H9 (cell line): ENCODE results near the gene NOMO2. TPM values are rescaled to one million over a fixed set of nuclear protein-coding genes. Genes with fewer than 3 reads are reported as not detected.
"Not testable (repeated sequence)": the region's sequence is repeated elsewhere in the genome, so short reads cannot be mapped to it uniquely, and the experiment has no call there.

Experiments
- DNase-seq: peaks from one replicate; pipeline ENCODE4 v3.0.0-alpha.2; 2017
- H2AFZ ChIP-seq: one replicate; pipeline ENCODE4 v1.6.1; 2013; ENCODE audit warnings: mild to moderate bottlenecking, low read length, control low read depth, moderate library complexity
- H2AK5ac ChIP-seq: 2 replicates; pipeline ENCODE4 v1.6.1; 2013; ENCODE audit warnings: low read length, control low read depth, mixed read lengths; ENCODE audit not compliant: insufficient read length
- H2BK120ac ChIP-seq: one replicate; pipeline ENCODE4 v1.6.1; 2013; ENCODE audit warnings: low read depth, mild to moderate bottlenecking, low read length, control low read depth, inconsistent platforms; ENCODE audit not compliant: poor library complexity, severe bottlenecking
- H2BK12ac ChIP-seq: 2 replicates; pipeline ENCODE4 v1.6.1; 2013; ENCODE audit warnings: low read length, control low read depth, mixed read lengths, low read depth; ENCODE audit not compliant: insufficient read length
- H2BK15ac ChIP-seq: 2 replicates; pipeline ENCODE4 v1.6.1; 2013; ENCODE audit warnings: low read depth, low read length, control low read depth
- H2BK20ac ChIP-seq: one replicate; pipeline ENCODE4 v1.6.1; 2013; ENCODE audit warnings: low read depth, mild to moderate bottlenecking, low read length, control low read depth, inconsistent platforms; ENCODE audit not compliant: poor library complexity, severe bottlenecking
- H2BK5ac ChIP-seq: 2 replicates; pipeline ENCODE4 v1.6.1; 2013; ENCODE audit warnings: low read length, control low read depth, mixed read lengths; ENCODE audit not compliant: insufficient read length
- H3K14ac ChIP-seq: 2 replicates; pipeline ENCODE4 v1.6.1; 2013; ENCODE audit warnings: low read length, control low read depth; ENCODE audit not compliant: insufficient read depth
- H3K18ac ChIP-seq: 2 replicates; pipeline ENCODE4 v1.6.1; 2013; ENCODE audit warnings: low read depth, mild to moderate bottlenecking, mixed read lengths, low read length, control low read depth; ENCODE audit not compliant: insufficient read length
- H3K23ac ChIP-seq: 2 replicates; pipeline ENCODE4 v1.6.1; 2013; ENCODE audit warnings: low read length, control low read depth, mixed read lengths, low read depth; ENCODE audit not compliant: insufficient read length
- H3K23me2 ChIP-seq: 2 replicates; pipeline ENCODE4 v1.6.1; 2013; ENCODE audit warnings: low read depth, mild to moderate bottlenecking, mixed read lengths, low read length, control low read depth; ENCODE audit not compliant: insufficient read length, poor library complexity, severe bottlenecking
- H3K27ac ChIP-seq: 2 replicates; pipeline ENCODE4 v1.5.1; 2013; ENCODE audit warnings: low read length, control low read depth, mixed read lengths, low read depth; ENCODE audit not compliant: insufficient read length
- H3K27me3 ChIP-seq: 2 replicates; pipeline ENCODE4 v1.6.1; 2013; ENCODE audit warnings: low read length, control low read depth, inconsistent platforms; ENCODE audit not compliant: insufficient read depth
- H3K4ac ChIP-seq: 2 replicates; pipeline ENCODE4 v1.6.1; 2013; ENCODE audit warnings: low read depth, mild to moderate bottlenecking, control low read depth, inconsistent platforms, low read length, moderate library complexity
- H3K4me1 ChIP-seq: 2 replicates; pipeline ENCODE4 v1.6.1; 2013; ENCODE audit warnings: low read length, control low read depth, inconsistent platforms; ENCODE audit not compliant: insufficient read depth
- H3K4me2 ChIP-seq: 2 replicates; pipeline ENCODE4 v1.6.1; 2013; ENCODE audit warnings: low read length, control low read depth, mixed read lengths; ENCODE audit not compliant: insufficient read length, insufficient read depth
- H3K56ac ChIP-seq: 2 replicates; pipeline ENCODE4 v1.6.1; 2013; ENCODE audit warnings: low read depth, mild to moderate bottlenecking, mixed read lengths, low read length, control low read depth; ENCODE audit not compliant: insufficient read length
- H3K79me1 ChIP-seq: 2 replicates; pipeline ENCODE4 v1.6.1; 2013; ENCODE audit warnings: low read depth, mild to moderate bottlenecking, moderate library complexity, low read length, control low read depth, inconsistent platforms; ENCODE audit not compliant: insufficient read depth, poor library complexity, severe bottlenecking
- H3K79me2 ChIP-seq: 2 replicates; pipeline ENCODE4 v1.6.1; 2013; ENCODE audit warnings: low read length, control low read depth, inconsistent platforms; ENCODE audit not compliant: insufficient read depth
- H3K9ac ChIP-seq: 2 replicates; pipeline ENCODE4 v1.6.1; 2013; ENCODE audit warnings: low read length, control low read depth, mixed read lengths; ENCODE audit not compliant: insufficient read length; ENCODE audit errors: extremely low read depth
- H3K9me3 ChIP-seq: one replicate; pipeline ENCODE4 v1.6.1; 2013; ENCODE audit warnings: low read depth, low read length, inconsistent platforms; ENCODE audit not compliant: control insufficient read depth
- H3T11ph ChIP-seq: one replicate; pipeline ENCODE4 v1.6.1; 2013; ENCODE audit warnings: mild to moderate bottlenecking, low read length, control low read depth, inconsistent platforms
- H4K20me1 ChIP-seq: one replicate; pipeline ENCODE4 v1.6.1; 2013; ENCODE audit not compliant: control insufficient read depth, insufficient read length, insufficient read depth
- H4K5ac ChIP-seq: 2 replicates; pipeline ENCODE4 v1.6.1; 2013; ENCODE audit warnings: low read depth, mild to moderate bottlenecking, mixed read lengths, low read length, control low read depth; ENCODE audit not compliant: insufficient read length
- H4K8ac ChIP-seq: replicated peaks from 2 replicates; pipeline ENCODE4 v1.6.1; 2013; ENCODE audit warnings: low read length, control low read depth, mixed read lengths, low read depth; ENCODE audit not compliant: insufficient read length
- H4K91ac ChIP-seq: 2 replicates; pipeline ENCODE4 v1.6.1; 2013; ENCODE audit warnings: low read depth, mild to moderate bottlenecking, moderate library complexity, mixed read lengths, low read length, control low read depth; ENCODE audit not compliant: insufficient read length
- H3K27ac Mint-ChIP-seq, 3 experiments: 2 replicates in 2 of 3; 3 replicates in 1 of 3; pipeline ENCODE4 v1.8.0; 2020 to 2021; ENCODE audit warnings: mixed read lengths in 3 of 3, mild to moderate bottlenecking in 1 of 3, moderate library complexity in 1 of 3
- H3K27me3 Mint-ChIP-seq: 2 replicates; pipeline ENCODE4 v1.8.0; 2021; ENCODE audit warnings: low read depth, mild to moderate bottlenecking, moderate library complexity, mixed read lengths
- H3K36me3 Mint-ChIP-seq, 3 experiments: 2 replicates in 2 of 3; 3 replicates in 1 of 3; pipeline ENCODE4 v1.8.0; 2020 to 2021; ENCODE audit warnings: low read depth in 3 of 3, mixed read lengths in 3 of 3; ENCODE audit not compliant: insufficient read depth in 1 of 3
- H3K4me1 Mint-ChIP-seq, 2 experiments: 2 replicates each; pipeline ENCODE4 v1.8.0; 2020; ENCODE audit warnings: mixed read lengths in 2 of 2
- H3K4me3 Mint-ChIP-seq, 2 experiments: 2 replicates in 1 of 2; 3 replicates in 1 of 2; pipeline ENCODE4 v1.8.0; 2020 to 2021; ENCODE audit warnings: mild to moderate bottlenecking in 2 of 2, mixed read lengths in 2 of 2, moderate library complexity in 1 of 2
- H3K9me3 Mint-ChIP-seq, 2 experiments: 2 replicates in 1 of 2; 3 replicates in 1 of 2; pipeline ENCODE4 v1.8.0; 2020; ENCODE audit warnings: mild to moderate bottlenecking in 2 of 2, mixed read lengths in 2 of 2, moderate library complexity in 1 of 2
- WGBS: extraction: QIAGEN DNeasy Blood & Tissue Kit; methylation state at CpG from one replicate; pipeline ENCODE4 v1.1.7; 2013; ENCODE audit warnings: missing lambda C conversion rate, low lambda C conversion rate, mixed read lengths; ENCODE audit not compliant: insufficient read length; ENCODE audit errors: extremely low coverage; 5-methylcytosine and 5-hydroxymethylcytosine counted together
- total RNA-seq: library from RNA; stranded (reverse); gene quantifications from 2 replicates; pipeline ENCODE4 v1.2.1, GENCODE V29; 2021

Gene NOMO2
- total RNA-seq, 1 experiment from 2014 or later: 100 TPM

GRCh38 chr16:18575945-18576344 is 14.0 kb upstream of the NOMO2 start:
- H4K5ac ChIP-seq, H3K27ac Mint-ChIP-seq, H3K79me2 ChIP-seq, H3K4me3 Mint-ChIP-seq, H3K56ac ChIP-seq, H3K23me2 ChIP-seq, H2AK5ac ChIP-seq, H3K9ac ChIP-seq, H2BK20ac ChIP-seq, H4K20me1 ChIP-seq, H3K79me1 ChIP-seq, H2BK12ac ChIP-seq, H3K9me3 ChIP-seq, DNase-seq, H4K91ac ChIP-seq, H3K14ac ChIP-seq, H3K27me3 ChIP-seq, H2BK5ac ChIP-seq, H2BK15ac ChIP-seq, H4K8ac ChIP-seq, H3K18ac ChIP-seq, H3K27me3 Mint-ChIP-seq, H3K27ac ChIP-seq, H3K9me3 Mint-ChIP-seq, H3K4ac ChIP-seq, H2AFZ ChIP-seq, H3K23ac ChIP-seq, H3K4me2 ChIP-seq, H3T11ph ChIP-seq, H3K4me1 Mint-ChIP-seq, H3K4me1 ChIP-seq, H3K36me3 Mint-ChIP-seq, H2BK120ac ChIP-seq: not testable (repeated sequence)
- WGBS: no CpG with 5 or more reads among the region's 2 CpGs

- H3K14ac ChIP-seq, H2BK5ac ChIP-seq, H4K91ac ChIP-seq, H3K79me1 ChIP-seq, H3K79me2 ChIP-seq, H3K56ac ChIP-seq, H3K4ac ChIP-seq, H3K4me1 ChIP-seq, H4K20me1 ChIP-seq, H3K27ac ChIP-seq, H2AFZ ChIP-seq, H3K4me3 Mint-ChIP-seq, H3K4me1 Mint-ChIP-seq, H3K36me3 Mint-ChIP-seq, H3K18ac ChIP-seq, H3K9me3 Mint-ChIP-seq, H2BK15ac ChIP-seq, H2BK120ac ChIP-seq, H2BK12ac ChIP-seq, H3K23me2 ChIP-seq, H3K9ac ChIP-seq, H3K27ac Mint-ChIP-seq, H3K4me2 ChIP-seq, H4K5ac ChIP-seq, H3K9me3 ChIP-seq, H2AK5ac ChIP-seq, H4K8ac ChIP-seq, H2BK20ac ChIP-seq, H3K27me3 Mint-ChIP-seq, H3K23ac ChIP-seq, H3T11ph ChIP-seq, DNase-seq, H3K27me3 ChIP-seq: not testable (repeated sequence)
- WGBS: 100% methylated on average over 1 of the region's 13 CpGs
Measured at GRCh38 chr16:18575298-18575917, 13.5 kb upstream of the NOMO2 start.
